Nephron progenitor cell (in vitro differentiated cells): Measurements from ENCODE around the gene UBE2E2.

Experiments
- DNase-seq: peaks from one replicate; pipeline ENCODE4 v3.0.0; 2021
- H3K27ac Mint-ChIP-seq: 2 replicates; pipeline ENCODE4 v1.8.0; 2021; ENCODE audit warnings: mild to moderate bottlenecking, moderate library complexity, mixed read lengths
- H3K27me3 Mint-ChIP-seq: 2 replicates; pipeline ENCODE4 v1.8.0; 2021; ENCODE audit warnings: mild to moderate bottlenecking, low read depth, mixed read lengths; ENCODE audit not compliant: poor library complexity
- H3K36me3 Mint-ChIP-seq: 2 replicates; pipeline ENCODE4 v1.8.0; 2021; ENCODE audit warnings: low read depth, mixed read lengths
- H3K4me1 Mint-ChIP-seq: 2 replicates; pipeline ENCODE4 v1.8.0; 2021; ENCODE audit warnings: mixed read lengths
- H3K4me3 Mint-ChIP-seq: 2 replicates; pipeline ENCODE4 v1.8.0; 2021; ENCODE audit warnings: mild to moderate bottlenecking, moderate library complexity, mixed read lengths
- H3K9me3 Mint-ChIP-seq: 2 replicates; pipeline ENCODE4 v1.8.0; 2021; ENCODE audit warnings: mild to moderate bottlenecking, moderate library complexity, mixed read lengths
- CTCF ChIP-seq: fragments of 200-600 bp; sonication (generic); IDR thresholded peaks from 2 replicates; pipeline ENCODE4 v1.5.0; 2021; ENCODE audit warnings: antibody characterized with exemption

UBE2E2 gene

GRCh38 chr3:23359116-23359515 is 156.0 kb downstream of the UBE2E2 start:
- DNase-seq, result no peak
- Mint-ChIP-seq H3K27ac (no peak overlapping the region), H3K9me3 (peaks cover 24% of the 10 kb centered on the region), H3K36me3 (peaks cover 6% of the 10 kb centered on the region), H3K4me1 (no peaks in the 10 kb centered on the region), H3K4me3 (no peak overlapping the region), H3K27me3 (no peaks in the 10 kb centered on the region)
- no peak for TF ChIP-seq CTCF

GRCh38 chr3:23365066-23365465 is 161.9 kb downstream of the UBE2E2 start:
- TF ChIP-seq CTCF, result no peak
- H3K4me3 Mint-ChIP-seq, result no peak overlapping the region
- H3K27me3 Mint-ChIP-seq, result no peaks in the 10 kb centered on the region
- no peak overlapping the region for H3K27ac Mint-ChIP-seq
- H3K36me3 Mint-ChIP-seq, result peaks cover 9% of the 10 kb centered on the region
- no peaks in the 10 kb centered on the region for H3K4me1 Mint-ChIP-seq
- DNase-seq, result no peak
- peaks cover 35% of the 10 kb centered on the region for H3K9me3 Mint-ChIP-seq

GRCh38 chr3:23368731-23369130 is 165.6 kb downstream of the UBE2E2 start:
- Mint-ChIP-seq H3K36me3 (peaks cover 7% of the 10 kb centered on the region), H3K9me3 (peaks cover 19% of the 10 kb centered on the region), H3K27ac (no peak overlapping the region), H3K27me3 (no peaks in the 10 kb centered on the region), H3K4me1 (peaks cover 6% of the 10 kb centered on the region), H3K4me3 (no peak overlapping the region)
- TF ChIP-seq CTCF, result no peak
- DNase-seq, result no peak

GRCh38 chr3:23372285-23372684 is 169.2 kb downstream of the UBE2E2 start:
- no peak for TF ChIP-seq CTCF
- no peaks in the 10 kb centered on the region for H3K9me3 Mint-ChIP-seq
- H3K27ac Mint-ChIP-seq, result no peak overlapping the region
- no peak overlapping the region for H3K4me3 Mint-ChIP-seq
- no peak for DNase-seq
- no peaks in the 10 kb centered on the region for H3K36me3 Mint-ChIP-seq
- H3K27me3 Mint-ChIP-seq, result no peaks in the 10 kb centered on the region
- peaks cover 6% of the 10 kb centered on the region for H3K4me1 Mint-ChIP-seq

GRCh38 chr3:23376516-23377248 is 173.6 kb downstream of the UBE2E2 start:
- Mint-ChIP-seq H3K4me1 (peaks cover 6% of the 10 kb centered on the region), H3K9me3 (no peaks in the 10 kb centered on the region), H3K27ac (no peak overlapping the region), H3K4me3 (no peak overlapping the region), H3K36me3 (no peaks in the 10 kb centered on the region), H3K27me3 (no peaks in the 10 kb centered on the region)
- TF ChIP-seq CTCF, result no peak
- no peak for DNase-seq
